Ovary (tissue), 9 donors: Measurements from ENCODE around the gene PARVA. TPM values are rescaled to one million over a fixed set of nuclear protein-coding genes. Genes with fewer than 3 reads are reported as not detected.
"Not testable (repeated sequence)": the region's sequence is repeated elsewhere in the genome, so short reads cannot be mapped to it uniquely, and the experiment has no call there.

ENCODE experiments used
- DNase-seq, 5 donors: peaks; one replicate each; pipeline ENCODE4 v3.0.0-alpha.2; 2019 to 2020
- H3K27ac ChIP-seq, 2 donors: fragments of 200-600 bp; one replicate each; pipeline versions ENCODE4 v1.5.1 to v1.8.0; 2019 to 2022
- H3K27me3 ChIP-seq: fragments of 200-600 bp; one replicate; pipeline ENCODE4 v1.8.0; 2022
- H3K36me3 ChIP-seq: fragments of 200-600 bp; sonication (generic); one replicate; pipeline ENCODE4 v1.5.1; 2019
- H3K4me1 ChIP-seq: one replicate; pipeline ENCODE4 v1.8.1; 2013; ENCODE audit warnings: mild to moderate bottlenecking, moderate library complexity; ENCODE audit not compliant: insufficient read depth
- H3K4me3 ChIP-seq: fragments of 200-600 bp; sonication (generic); one replicate; pipeline ENCODE4 v1.5.1; 2017
- H3K9me3 ChIP-seq, 2 donors: fragments of 200-600 bp in 1 of 2; sonication (generic) in 1 of 2; one replicate each; pipeline versions ENCODE4 v1.5.1 to v1.8.1; 2013 to 2019; ENCODE audit warnings: mild to moderate bottlenecking in 1 of 2, moderate library complexity in 1 of 2
- EP300 ChIP-seq: sonication (generic); formaldehyde crosslinking; IDR thresholded peaks from one replicate; pipeline ENCODE4 v1.6.1; 2017; ENCODE audit warnings: antibody characterized with exemption
- POLR2A ChIP-seq: fragments of 450-650 bp; IDR thresholded peaks from one replicate; pipeline ENCODE4 v1.6.1; 2017; ENCODE audit warnings: antibody characterized with exemption, mild to moderate bottlenecking, moderate library complexity
- WGBS, 3 donors: extraction: QIAGEN DNeasy Blood & Tissue Kit in 1 of 3; methylation state at CpG; one replicate each; pipeline versions ENCODE4 v1.1.5 to v1.1.7; 2013 to 2017; 5-methylcytosine and 5-hydroxymethylcytosine counted together
- intact Hi-C, 4 donors: fragments of 100-400 bp; cut with DNase I; formaldehyde crosslinking; loops; one replicate each; pipeline versions ENCODE4 v1.11.0 to v1.15.1; 2022 to 2023
- polyA plus RNA-seq, 2 donors: library from polyadenylated mRNA; stranded (reverse); fragments of 200-250 nt in 1 of 2; fragments of 350-450 nt in 1 of 2; fragmentation: Illumina TruSeq in 1 of 2; extraction: RNeasy Lipid Tissue Mini Kit (QIAGEN cat#74804) in 1 of 2; gene quantifications; one replicate each; pipeline ENCODE4 v1.2.3, GENCODE V29; 2013 to 2014
- total RNA-seq, 7 donors: library from RNA; depleted of rRNA in 2 of 7; stranded (reverse); fragments of >200 nt in 2 of 7; fragmentation: NEBNext Ultra II Directional in 3 of 7; extraction: Animal tissue kit (Norgen Biotek cat#: 25700) in 3 of 7; gene quantifications; one replicate each; pipeline versions ENCODE4 v1.1.0 to v1.2.4, GENCODE V29; 2016 to 2023
- TF ChIP-seq, protein P1 (sequence below), 3 donors: fragments of 450-650 bp in 2 of 3; fragments of 200-600 bp in 1 of 3; IDR thresholded peaks; one replicate each; pipeline versions ENCODE4 v1.5.1 to v1.8.0; 2016 to 2022; ENCODE audit warnings: antibody characterized with exemption in 3 of 3, mild to moderate bottlenecking in 1 of 3
- donor health status: DM: no; HTN: no; CAD: no; lungs with moderate emphysema.
- donor health status: DM: no; HTN: no; CAD: no.
- donor health status: Bipolar disorder and iron deficiency.
- donor health status: DM: yes; HTN: yes; CAD: no.
- donor health status: DM: no; HTN: no; CAD: no.
- donor health status: DM: yes; HTN: yes; CAD: no.

Gene PARVA
- total and polyA plus RNA-seq, 9 donors: 28.4 to 126 (median 89.8) TPM

DNA sequence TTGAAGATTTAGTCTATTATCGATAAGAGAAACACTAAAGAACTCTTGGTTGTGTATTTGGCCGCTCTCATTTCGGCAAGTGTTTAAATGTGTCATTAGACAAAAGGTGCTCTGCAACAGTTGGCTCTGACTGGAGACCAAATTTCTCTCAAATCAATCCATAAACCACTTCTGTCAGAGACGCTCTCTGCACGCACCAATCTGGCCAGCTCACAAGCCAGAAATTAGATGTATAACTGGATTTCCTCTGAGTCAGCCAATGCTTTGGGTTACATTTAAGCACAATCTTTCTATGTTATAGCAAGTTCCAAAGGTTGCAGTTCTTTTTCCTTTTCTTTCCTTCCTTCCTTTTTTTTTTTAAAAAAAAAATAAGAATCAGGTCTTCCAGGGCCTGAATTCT is 17.6 kb upstream of the PARVA start:
- Histone ChIP-seq H3K4me1 (no peaks in the 10 kb centered on the region), H3K27ac (no peak overlapping the region), H3K9me3 (no peaks in the 10 kb centered on the region), H3K4me3 (no peak overlapping the region), H3K27me3 (no peaks in the 10 kb centered on the region), H3K36me3 (no peaks in the 10 kb centered on the region)
- WGBS, 3 donors: 91 to 98% (median 98%) methylated on average over 5 of the region's 5 CpGs
- TF ChIP-seq, protein P1, sequence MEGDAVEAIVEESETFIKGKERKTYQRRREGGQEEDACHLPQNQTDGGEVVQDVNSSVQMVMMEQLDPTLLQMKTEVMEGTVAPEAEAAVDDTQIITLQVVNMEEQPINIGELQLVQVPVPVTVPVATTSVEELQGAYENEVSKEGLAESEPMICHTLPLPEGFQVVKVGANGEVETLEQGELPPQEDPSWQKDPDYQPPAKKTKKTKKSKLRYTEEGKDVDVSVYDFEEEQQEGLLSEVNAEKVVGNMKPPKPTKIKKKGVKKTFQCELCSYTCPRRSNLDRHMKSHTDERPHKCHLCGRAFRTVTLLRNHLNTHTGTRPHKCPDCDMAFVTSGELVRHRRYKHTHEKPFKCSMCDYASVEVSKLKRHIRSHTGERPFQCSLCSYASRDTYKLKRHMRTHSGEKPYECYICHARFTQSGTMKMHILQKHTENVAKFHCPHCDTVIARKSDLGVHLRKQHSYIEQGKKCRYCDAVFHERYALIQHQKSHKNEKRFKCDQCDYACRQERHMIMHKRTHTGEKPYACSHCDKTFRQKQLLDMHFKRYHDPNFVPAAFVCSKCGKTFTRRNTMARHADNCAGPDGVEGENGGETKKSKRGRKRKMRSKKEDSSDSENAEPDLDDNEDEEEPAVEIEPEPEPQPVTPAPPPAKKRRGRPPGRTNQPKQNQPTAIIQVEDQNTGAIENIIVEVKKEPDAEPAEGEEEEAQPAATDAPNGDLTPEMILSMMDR (IDR thresholded peaks at IDR 0.05): no peak
- TF ChIP-seq EP300 (no peak), POLR2A (no peak)
- no peak for DNase-seq
- intact Hi-C loops: no loop called here

DNA sequence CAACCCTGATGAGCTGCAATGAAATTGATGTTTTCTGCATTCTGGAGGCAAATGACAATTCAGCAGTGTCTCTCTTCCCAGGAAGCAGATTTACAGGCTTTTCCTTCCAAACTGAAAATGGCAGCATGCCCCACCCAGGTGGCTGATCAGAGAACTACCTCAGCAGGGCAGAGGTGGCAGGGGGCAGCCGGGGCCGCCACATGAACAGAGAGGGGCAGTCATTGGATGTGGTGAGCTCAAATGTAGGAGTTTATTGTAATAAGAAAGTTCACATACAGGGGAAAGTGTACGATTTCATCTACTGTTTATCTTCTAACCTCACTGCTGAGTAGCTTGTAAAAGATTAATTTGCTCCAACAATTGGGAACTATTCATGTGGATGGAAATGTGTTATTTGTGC is 15.7 kb upstream of the PARVA start:
- Histone ChIP-seq H3K36me3 (no peaks in the 10 kb centered on the region), H3K27me3 (no peaks in the 10 kb centered on the region), H3K27ac (no peak overlapping the region), H3K4me3 (no peak overlapping the region), H3K4me1 (no peaks in the 10 kb centered on the region), H3K9me3 (no peaks in the 10 kb centered on the region)
- intact Hi-C loops: no loop called here
- no peak for TF ChIP-seq POLR2A
- TF ChIP-seq, protein P1 (IDR thresholded peaks at IDR 0.05): no peak
- no peak for TF ChIP-seq EP300
- DNase-seq: no peak
- WGBS, 3 donors: 78 to 84% (median 84%) methylated on average over 3 of the region's 3 CpGs

DNA sequence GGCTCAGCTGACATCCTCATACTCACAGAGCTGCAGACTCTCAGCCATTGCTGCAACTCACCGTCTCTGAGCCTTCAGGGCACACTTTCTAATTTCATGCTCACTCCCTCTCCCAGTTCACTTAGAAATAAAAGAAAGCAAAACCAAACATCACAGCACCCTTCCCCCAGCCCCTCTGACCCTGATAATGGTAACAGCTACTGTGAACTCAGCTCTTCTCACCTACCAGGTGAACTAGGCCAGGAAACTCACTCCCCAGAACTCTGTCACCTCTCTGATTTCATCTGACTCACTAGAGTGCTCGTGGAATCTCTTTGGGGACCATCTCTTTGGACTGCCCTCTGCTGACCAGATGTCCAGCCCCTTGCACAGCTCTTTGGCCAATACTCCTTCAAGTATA is 14.5 kb upstream of the PARVA start:
- H3K9me3 ChIP-seq: no peaks in the 10 kb centered on the region
- no peaks in the 10 kb centered on the region for H3K36me3 ChIP-seq
- intact Hi-C loops: no loop called here
- whole genome bisulfite sequencing, 3 donors: 44 to 47% (median 45%) methylated on average over 2 of the region's 2 CpGs
- TF ChIP-seq, protein P1 (IDR thresholded peaks at IDR 0.05): no peak
- TF ChIP-seq POLR2A: no peak
- TF ChIP-seq EP300: no peak
- H3K27me3 ChIP-seq: no peaks in the 10 kb centered on the region
- no peak overlapping the region for H3K27ac ChIP-seq
- no peak overlapping the region for H3K4me3 ChIP-seq
- no peak for DNase-seq
- H3K4me1 ChIP-seq: no peaks in the 10 kb centered on the region

DNA sequence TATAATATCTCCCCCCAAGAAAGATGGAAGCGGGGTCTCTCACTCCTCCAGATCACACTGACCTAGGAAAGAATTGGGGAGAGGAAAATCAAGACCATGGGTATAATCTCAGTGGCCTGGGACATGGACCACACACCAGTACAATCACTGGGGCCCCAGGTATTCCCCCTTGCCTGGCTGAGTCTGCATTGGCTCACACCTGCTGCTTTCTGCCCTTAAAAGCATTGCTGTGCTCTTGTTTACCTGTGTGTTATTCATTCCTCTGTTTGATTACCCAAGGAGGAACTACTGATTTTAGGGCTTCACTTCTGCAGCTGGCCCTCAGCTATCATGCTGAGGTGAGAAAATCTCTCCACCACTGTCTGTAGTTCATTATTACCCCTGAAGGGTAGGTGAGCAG is 14.0 kb upstream of the PARVA start:
- Histone ChIP-seq H3K9me3 (no peaks in the 10 kb centered on the region), H3K36me3 (no peaks in the 10 kb centered on the region), H3K27ac (no peak overlapping the region), H3K27me3 (no peaks in the 10 kb centered on the region), H3K4me1 (no peaks in the 10 kb centered on the region), H3K4me3 (no peak overlapping the region)
- TF ChIP-seq, protein P1 (IDR thresholded peaks at IDR 0.05): no peak
- TF ChIP-seq POLR2A: no peak
- TF ChIP-seq EP300: no peak
- DNase-seq: no peak
- intact Hi-C loops: no loop called here
- 86 to 90% (median 90%) methylated on average over 1 of the region's 1 CpG for WGBS, 3 donors

DNA sequence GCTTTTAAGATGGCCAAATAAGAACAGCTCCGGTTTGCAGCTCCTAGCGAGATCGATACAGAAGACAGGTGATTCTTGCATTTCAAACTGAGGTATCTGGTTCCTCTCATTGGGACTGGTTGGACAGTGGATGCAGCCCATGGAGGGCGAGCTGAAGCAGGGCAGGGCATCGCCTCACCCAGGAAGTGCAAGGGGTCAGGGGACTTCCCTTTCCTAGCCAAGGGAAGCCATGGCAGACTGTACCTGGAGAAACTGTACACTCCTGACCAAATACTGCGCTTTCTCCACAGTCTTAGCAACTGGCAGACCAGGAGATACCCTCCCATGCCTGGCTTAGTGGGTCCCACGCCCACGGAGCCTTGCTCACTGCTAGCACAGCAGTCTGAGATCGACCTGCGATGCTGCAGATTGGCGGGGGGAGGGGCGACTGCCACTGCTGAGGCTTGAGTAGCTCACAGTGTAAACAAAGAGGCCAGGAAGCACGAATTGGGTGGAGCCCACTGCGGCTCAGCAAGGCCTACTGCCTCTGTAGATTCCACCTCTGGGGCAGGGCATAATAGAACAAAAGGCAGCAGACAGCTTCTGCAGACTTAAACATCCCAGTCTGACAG is 11.3 kb upstream of the PARVA start:
- H3K9me3 ChIP-seq, H3K4me3 ChIP-seq, DNase-seq, H3K4me1 ChIP-seq, H3K27ac ChIP-seq, H3K36me3 ChIP-seq, H3K27me3 ChIP-seq, intact Hi-C loops: not testable (repeated sequence)
- WGBS, 3 donors: 72 to 74% (median 73%) methylated on average over 14 of the region's 14 CpGs

DNA sequence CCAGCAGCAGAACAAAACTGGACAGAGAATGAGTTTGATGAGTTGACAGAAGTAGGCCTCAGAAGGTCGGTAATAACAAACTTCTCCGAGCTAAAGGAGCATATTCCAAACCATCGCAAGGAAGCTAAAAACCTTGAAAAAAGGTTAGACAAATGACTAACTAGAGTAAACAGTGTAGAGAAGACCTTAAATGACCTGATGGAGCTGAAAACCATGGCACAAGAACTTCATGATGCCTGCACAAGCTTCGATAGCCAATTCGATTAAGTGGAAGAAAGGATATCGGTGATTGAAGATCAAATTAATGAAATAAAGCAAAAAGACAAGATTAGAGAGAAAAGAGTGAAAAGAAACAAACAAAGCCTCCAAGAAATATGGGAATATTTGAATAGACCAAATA is 10.3 kb upstream of the PARVA start:
- DNase-seq, intact Hi-C loops, H3K27me3 ChIP-seq, H3K36me3 ChIP-seq, H3K27ac ChIP-seq, H3K9me3 ChIP-seq, H3K4me3 ChIP-seq, H3K4me1 ChIP-seq: not testable (repeated sequence)
- WGBS, 3 donors: 87 to 92% (median 90%) methylated on average over 6 of the region's 6 CpGs
